Thyroid gland (tissue), 4 donors: ENCODE results near the gene VAMP8.

Experiments used
- POLR2A ChIP-seq, 2 donors: fragments of 450-650 bp; IDR thresholded peaks; one replicate each; pipeline ENCODE4 v1.6.1; 2017; ENCODE audit warnings: antibody characterized with exemption in 2 of 2, mild to moderate bottlenecking in 2 of 2, moderate library complexity in 1 of 2
- TF ChIP-seq, protein P1 (sequence below), 6 experiments: fragments of 200-600 bp in 3 of 6; fragments of 450-650 bp in 3 of 6; sonication (generic) in 3 of 6; IDR thresholded peaks; one replicate each; pipeline ENCODE4 v1.5.1; 2016 to 2019; ENCODE audit warnings: antibody characterized with exemption in 6 of 6, mild to moderate bottlenecking in 2 of 6, inconsistent platforms in 1 of 6, moderate library complexity in 1 of 6

DNA sequence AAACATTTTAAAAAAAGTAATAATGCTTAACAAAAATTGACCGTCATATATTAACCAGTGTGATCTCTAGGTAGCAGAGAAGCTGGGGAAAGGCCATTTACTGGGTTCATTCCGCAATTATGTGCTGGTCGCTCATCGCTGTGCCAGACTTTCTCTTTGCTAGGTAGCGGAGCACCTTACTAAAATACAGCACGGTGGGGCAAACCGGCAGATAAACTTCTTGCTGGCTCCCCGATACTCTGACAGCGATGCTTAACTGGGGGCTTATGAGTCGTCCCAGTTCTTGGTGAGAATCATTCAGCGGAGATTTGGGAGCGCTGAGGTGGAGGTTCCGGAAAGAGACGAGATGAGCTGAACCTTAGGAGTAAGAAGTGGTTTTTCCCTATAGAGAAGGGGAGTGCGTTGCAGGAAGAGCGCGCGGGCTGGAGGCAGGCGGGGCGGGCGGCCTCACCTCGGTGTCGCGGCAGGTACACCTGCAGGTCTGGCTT lies 33.9 kb downstream of the VAMP8 start:
- TF ChIP-seq, protein P1, sequence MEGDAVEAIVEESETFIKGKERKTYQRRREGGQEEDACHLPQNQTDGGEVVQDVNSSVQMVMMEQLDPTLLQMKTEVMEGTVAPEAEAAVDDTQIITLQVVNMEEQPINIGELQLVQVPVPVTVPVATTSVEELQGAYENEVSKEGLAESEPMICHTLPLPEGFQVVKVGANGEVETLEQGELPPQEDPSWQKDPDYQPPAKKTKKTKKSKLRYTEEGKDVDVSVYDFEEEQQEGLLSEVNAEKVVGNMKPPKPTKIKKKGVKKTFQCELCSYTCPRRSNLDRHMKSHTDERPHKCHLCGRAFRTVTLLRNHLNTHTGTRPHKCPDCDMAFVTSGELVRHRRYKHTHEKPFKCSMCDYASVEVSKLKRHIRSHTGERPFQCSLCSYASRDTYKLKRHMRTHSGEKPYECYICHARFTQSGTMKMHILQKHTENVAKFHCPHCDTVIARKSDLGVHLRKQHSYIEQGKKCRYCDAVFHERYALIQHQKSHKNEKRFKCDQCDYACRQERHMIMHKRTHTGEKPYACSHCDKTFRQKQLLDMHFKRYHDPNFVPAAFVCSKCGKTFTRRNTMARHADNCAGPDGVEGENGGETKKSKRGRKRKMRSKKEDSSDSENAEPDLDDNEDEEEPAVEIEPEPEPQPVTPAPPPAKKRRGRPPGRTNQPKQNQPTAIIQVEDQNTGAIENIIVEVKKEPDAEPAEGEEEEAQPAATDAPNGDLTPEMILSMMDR (IDR thresholded peaks at IDR 0.05), result no peak
- TF ChIP-seq POLR2A (IDR thresholded peaks at IDR 0.05), result no peak
